ENCODE data around the gene TRAF1. TPM values are rescaled to one million over a fixed set of nuclear protein-coding genes. Genes with fewer than 3 reads are reported as not detected.

The TRAF1 gene
- total RNA-seq, 1 donor from 2014 or later: 16.7 TPM

- Histone ChIP-seq H3K27me3 (no peaks in the 10 kb centered on the region), H3K9me3 (no peaks in the 10 kb centered on the region), H3K27ac (peak overlapping the region; percentile 23 to 35), H3K36me3 (peaks cover 46 to 62% of the 10 kb centered on the region in 2 donors), H3K4me3 (no peak overlapping the region), H3K4me1 (no peaks in the 10 kb centered on the region)
- DNase-seq (ENCODE audit: low spot score in 2 of 2): no peak
- TF ChIP-seq CTCF (IDR thresholded peaks at IDR 0.05): no peak
- intact Hi-C loops (cut with DNase I): no loop called here
Measured at GRCh38 chr9:120857481-120857880, 69.1 kb downstream of the TRAF1 start.

GRCh38 chr9:120856700-120857099 is 69.9 kb downstream of the TRAF1 start:
- peaks cover 39 to 56% of the 10 kb centered on the region in 2 donors for H3K36me3 ChIP-seq
- no peaks in the 10 kb centered on the region for H3K9me3 ChIP-seq
- TF ChIP-seq CTCF (IDR thresholded peaks at IDR 0.05): no peak
- no peak overlapping the region for H3K4me3 ChIP-seq
- intact Hi-C loops (cut with DNase I): no loop called here
- no peak for DNase-seq (ENCODE audit: low spot score in 2 of 2)
- H3K4me1 ChIP-seq: no peaks in the 10 kb centered on the region
- H3K27ac ChIP-seq: peak overlapping the region; percentile 23 to 35
- H3K27me3 ChIP-seq: no peaks in the 10 kb centered on the region

DNA sequence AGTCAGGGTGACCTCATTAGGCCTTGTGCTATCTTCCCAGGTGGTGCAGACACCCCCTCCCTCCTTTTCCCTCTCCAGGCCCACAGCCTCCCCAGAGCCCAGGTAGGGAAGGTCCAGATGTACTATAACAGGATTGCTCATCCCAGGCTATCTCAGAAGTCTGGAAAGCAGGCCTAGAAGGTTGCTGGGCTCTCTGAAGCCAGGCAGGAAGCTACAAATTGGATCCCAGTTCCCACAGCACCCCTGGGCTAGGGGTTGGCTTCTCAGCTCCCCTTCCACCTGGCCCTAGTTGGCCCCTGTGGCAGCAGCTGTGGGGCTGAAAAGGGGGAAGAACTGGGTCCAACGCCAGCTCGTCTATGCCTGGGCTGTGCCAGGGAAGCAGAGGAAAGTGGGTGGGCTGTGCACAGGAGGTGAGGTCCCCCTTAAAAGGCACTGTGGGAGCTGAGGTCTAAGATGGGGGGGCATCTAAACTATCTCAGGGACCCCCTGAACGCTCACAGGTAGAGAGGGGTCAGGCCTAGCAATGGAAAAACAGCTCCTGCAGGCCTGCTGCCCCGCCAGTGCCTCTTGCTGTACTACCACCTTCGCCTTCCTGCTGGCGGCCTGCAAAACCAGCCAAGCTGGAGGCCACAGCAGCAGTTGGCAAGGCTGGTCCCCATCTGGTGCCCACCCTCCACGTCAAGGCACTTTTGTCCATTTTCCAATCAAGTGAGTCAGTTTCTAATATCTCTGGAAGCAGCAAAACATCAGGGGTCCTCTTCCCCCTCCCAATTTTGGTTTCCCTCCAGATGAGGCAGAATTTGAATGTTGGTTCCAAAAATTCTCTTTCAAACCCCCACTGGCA is 70.5 kb downstream of the TRAF1 start:
- no peak for TF ChIP-seq CTCF (IDR thresholded peaks at IDR 0.05)
- H3K36me3 ChIP-seq: peaks cover 34 to 53% of the 10 kb centered on the region in 2 donors
- H3K4me3 ChIP-seq: no peak overlapping the region
- no peaks in the 10 kb centered on the region for H3K27me3 ChIP-seq
- intact Hi-C loops (cut with DNase I): no loop called here
- peak overlapping the region; percentile 27 to 35 for H3K27ac ChIP-seq
- DNase-seq (ENCODE audit: low spot score in 2 of 2): no peak
- no peaks in the 10 kb centered on the region for H3K4me1 ChIP-seq
- no peaks in the 10 kb centered on the region for H3K9me3 ChIP-seq

DNA sequence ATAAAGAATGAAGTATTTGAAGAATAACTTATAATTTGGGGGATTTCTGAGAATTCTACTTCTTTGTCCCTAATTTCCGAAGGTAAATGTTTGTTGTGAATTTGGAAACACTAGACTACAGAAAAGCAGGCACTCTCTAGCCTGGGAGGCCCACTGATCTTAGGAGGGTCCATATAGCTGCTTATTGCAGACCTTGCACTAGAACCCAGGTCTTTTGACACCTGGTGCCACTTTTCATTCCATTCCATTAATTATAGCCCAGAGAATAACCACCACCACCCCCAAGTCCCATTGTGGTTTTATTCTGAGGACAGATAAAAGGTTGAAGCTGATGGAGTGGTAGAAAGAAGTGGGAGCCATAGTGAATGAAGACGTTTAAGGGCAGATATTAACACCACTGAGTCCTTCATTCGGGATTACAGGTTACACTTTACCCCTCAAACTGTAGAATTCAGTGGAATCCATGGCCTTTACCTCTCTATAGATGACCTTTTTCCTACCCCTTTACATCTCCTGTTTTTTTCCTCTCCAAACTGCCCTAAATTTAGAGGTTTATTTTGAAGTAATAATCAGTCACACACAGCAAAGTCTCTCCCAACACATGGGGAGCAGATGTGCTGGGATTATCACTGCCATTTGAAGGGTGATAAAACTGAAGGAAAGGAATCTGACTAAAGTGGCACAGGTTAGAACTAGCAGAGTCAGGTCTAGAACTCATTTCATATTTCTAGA is 71.8 kb downstream of the TRAF1 start:
- H3K36me3 ChIP-seq: peaks cover 21 to 40% of the 10 kb centered on the region in 2 donors
- intact Hi-C loops (cut with DNase I): no loop called here
- H3K4me3 ChIP-seq: no peak overlapping the region
- no peaks in the 10 kb centered on the region for H3K27me3 ChIP-seq
- no peaks in the 10 kb centered on the region for H3K9me3 ChIP-seq
- H3K4me1 ChIP-seq: no peaks in the 10 kb centered on the region
- DNase-seq (ENCODE audit: low spot score in 2 of 2): no peak
- no peak for TF ChIP-seq CTCF (IDR thresholded peaks at IDR 0.05)
- H3K27ac ChIP-seq: no peak overlapping the region

DNA sequence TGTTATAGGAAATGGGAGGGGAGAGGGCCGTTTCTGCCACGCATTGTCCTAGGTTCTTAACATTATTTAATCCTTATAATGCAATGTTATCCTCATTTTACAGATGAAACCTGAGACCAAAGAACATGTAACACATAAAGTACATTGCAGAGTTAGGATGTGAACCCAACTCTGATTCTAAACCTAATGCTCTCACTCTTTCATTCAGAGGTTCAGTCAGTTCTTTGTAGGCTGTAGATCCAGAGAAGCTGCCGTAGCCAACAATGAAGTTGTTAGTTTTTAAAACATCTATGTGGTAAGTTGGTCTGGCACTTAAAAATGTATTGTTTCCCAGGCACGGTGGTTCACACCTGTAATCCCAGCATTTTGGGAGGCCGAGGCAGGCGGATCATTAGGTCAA is 73.4 kb downstream of the TRAF1 start:
- Histone ChIP-seq H3K36me3 (peaks cover 16 to 27% of the 10 kb centered on the region in 2 donors), H3K4me3 (no peak overlapping the region), H3K4me1 (no peaks in the 10 kb centered on the region), H3K9me3 (no peaks in the 10 kb centered on the region), H3K27me3 (no peaks in the 10 kb centered on the region), H3K27ac (no peak overlapping the region)
- TF ChIP-seq CTCF (IDR thresholded peaks at IDR 0.05): no peak
- intact Hi-C loops (cut with DNase I): no loop called here
- DNase-seq (ENCODE audit: low spot score in 2 of 2): no peak

Other genes with a start within 250 kb of the TRAF1 start
- 14.3 TPM for gene MEGF9, start 212.3 kb downstream of the TRAF1 start, total RNA-seq
- gene FBXW2, start 133.4 kb downstream of the TRAF1 start, total RNA-seq: 35.5 TPM
- gene PSMD5, start 83.9 kb downstream of the TRAF1 start, total RNA-seq: 18.2 TPM
- gene PHF19, start 49.6 kb downstream of the TRAF1 start, total RNA-seq: 33.0 TPM
- gene C5, start 123.5 kb upstream of the TRAF1 start, total RNA-seq: 1.5 TPM
- 8.5 TPM for gene CNTRL, start 148.2 kb upstream of the TRAF1 start, total RNA-seq

All from ascending aorta (tissue), 2 donors.